Neuron (in vitro differentiated cells): ENCODE measurements around the gene PPDPF.

ENCODE experiments used
- H2AFZ ChIP-seq: one replicate; pipeline ENCODE4 v1.6.1; 2013; ENCODE audit warnings: low read depth, mild to moderate bottlenecking, inconsistent platforms, low read length, moderate library complexity
- H3K27me3 ChIP-seq: one replicate; pipeline ENCODE4 v1.6.1; 2013; ENCODE audit warnings: low read length; ENCODE audit not compliant: insufficient read depth
- H3K36me3 ChIP-seq: one replicate; pipeline ENCODE4 v1.6.1; 2013; ENCODE audit warnings: low read length; ENCODE audit not compliant: insufficient read depth
- H3K4me1 ChIP-seq: one replicate; pipeline ENCODE4 v1.6.1; 2013; ENCODE audit warnings: low read length; ENCODE audit not compliant: insufficient read depth
- H3K4me3 ChIP-seq: 2 replicates; pipeline ENCODE4 v1.5.1; 2013; ENCODE audit warnings: mild to moderate bottlenecking, low read length, moderate library complexity
- H3K9me3 ChIP-seq: one replicate; pipeline ENCODE4 v1.6.1; 2013; ENCODE audit warnings: low read length

The PPDPF gene

DNA sequence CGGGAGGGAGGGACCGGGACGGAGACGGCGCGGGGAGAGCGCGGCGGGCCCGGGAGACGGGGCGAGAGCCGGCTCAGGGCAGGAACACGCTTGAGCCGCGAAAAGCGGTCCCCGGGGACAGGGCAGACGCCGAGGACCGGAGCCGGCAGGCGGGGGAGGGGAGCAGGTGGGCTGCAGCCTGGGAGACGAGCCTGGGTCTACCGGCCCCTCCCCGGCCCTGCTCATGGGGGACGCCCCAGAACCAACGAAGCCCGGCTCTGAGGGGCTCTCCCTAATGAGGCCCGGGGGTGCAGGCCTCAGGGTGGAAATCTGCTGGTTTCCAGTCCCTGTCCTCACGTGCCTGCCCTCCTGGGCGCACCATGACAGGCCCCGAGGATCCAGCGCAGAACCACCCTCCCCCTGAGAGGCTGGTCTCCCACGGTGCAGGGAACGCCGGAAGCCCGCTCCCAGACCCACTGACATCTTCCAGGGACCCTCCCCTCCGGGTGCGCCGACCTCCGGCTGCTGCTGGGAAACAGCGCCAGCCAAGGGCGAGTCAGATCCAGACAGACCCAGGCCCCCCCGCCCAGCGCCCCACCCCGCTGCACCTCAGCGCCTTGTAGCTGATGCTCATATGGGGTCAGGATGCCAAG lies 21.1 kb upstream of the PPDPF start:
- no peak overlapping the region for H2AFZ ChIP-seq
- peaks cover 31% of the 10 kb centered on the region for H3K4me1 ChIP-seq
- peaks cover 10% of the 10 kb centered on the region for H3K27me3 ChIP-seq
- no peaks in the 10 kb centered on the region for H3K9me3 ChIP-seq
- peak overlapping the region; percentile 24 for H3K4me3 ChIP-seq
- H3K36me3 ChIP-seq: no peaks in the 10 kb centered on the region

DNA sequence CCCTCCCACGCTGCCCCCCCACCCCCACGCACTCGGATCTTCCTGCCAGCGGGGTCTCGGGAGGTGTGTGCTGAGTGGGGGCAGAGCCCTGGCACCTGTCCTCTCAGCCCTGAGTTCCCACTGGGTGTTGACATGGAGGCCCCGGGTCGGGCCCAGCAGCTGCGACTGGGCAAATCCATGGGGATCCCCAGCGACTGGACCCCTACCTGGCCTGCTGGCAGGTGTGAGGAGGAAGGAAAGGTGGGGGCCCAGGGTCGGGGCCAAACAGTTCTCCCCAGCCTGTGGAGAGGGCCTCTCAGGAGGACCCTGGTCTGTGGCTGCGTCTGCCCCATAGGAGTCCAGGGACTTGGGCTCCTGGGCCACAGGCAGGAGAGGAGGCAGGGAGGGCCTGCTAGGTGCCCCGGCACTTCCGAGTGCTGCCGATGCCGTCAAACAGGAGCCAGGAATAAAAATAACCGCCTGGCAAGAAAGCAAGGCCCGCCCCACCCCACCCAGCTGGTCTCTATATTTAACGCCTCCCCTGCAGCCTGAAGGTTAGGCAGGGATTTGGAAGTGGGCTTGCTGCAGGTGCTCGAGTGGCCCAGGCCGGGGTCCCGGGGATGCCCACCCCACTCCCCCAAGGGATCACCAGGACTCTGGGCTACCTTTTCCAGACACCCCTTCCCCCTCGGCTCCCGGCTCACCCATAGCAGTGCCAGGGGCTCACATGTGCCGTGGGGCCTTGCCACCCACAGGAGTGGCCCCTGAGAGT lies 20.2 kb upstream of the PPDPF start:
- H2AFZ ChIP-seq: no peak overlapping the region
- H3K4me1 ChIP-seq: peaks cover 31% of the 10 kb centered on the region
- no peaks in the 10 kb centered on the region for H3K36me3 ChIP-seq
- no peak overlapping the region for H3K4me3 ChIP-seq
- H3K27me3 ChIP-seq: peaks cover 10% of the 10 kb centered on the region
- peaks cover 3% of the 10 kb centered on the region for H3K9me3 ChIP-seq

DNA sequence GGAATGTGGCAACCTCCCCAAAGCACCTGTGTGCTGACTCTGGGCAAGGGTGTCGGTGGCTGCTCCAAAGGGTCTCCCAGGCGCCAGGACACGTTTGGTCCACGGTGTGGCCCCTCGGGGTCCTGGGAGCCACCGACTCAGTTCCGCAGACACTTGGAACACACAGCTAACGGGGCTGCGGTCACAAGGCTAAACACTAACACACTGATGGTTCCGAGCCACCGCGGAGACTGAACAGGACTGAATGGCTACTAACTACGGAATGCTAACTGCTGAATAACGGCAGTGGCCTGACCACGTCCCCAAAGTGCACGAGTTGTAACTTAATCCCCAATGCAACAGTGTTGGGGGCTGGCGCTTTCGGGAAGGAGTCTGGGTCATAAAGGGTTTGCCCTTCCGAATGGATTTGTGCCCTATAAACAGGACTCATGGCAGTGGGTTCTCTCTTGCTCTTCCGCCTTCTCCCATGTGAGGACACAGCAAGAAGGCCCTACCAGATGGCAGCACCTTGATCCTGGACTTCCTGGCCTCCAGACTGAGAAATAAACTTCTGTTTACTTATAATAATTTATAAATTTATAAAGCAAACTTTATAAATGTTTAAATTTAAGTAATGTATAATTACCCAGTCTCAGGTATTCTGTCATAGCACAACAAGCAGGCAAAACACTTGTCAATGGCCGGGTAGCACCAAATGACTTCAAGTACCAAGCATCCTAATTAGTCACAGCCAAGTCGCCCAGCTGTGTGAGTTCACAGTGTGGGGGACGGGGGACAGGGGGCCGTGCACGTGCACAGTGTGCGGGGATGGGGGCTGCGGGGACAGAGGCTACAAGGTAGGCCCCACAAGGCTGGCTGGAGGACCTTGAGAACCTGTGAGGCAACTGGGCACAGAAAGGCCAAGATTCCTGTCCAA lies 19.4 kb upstream of the PPDPF start:
- Histone ChIP-seq H3K36me3 (no peaks in the 10 kb centered on the region), H3K9me3 (peaks cover 8% of the 10 kb centered on the region), H3K27me3 (peaks cover 10% of the 10 kb centered on the region), H3K4me3 (no peak overlapping the region), H3K4me1 (peaks cover 31% of the 10 kb centered on the region), H2AFZ (no peak overlapping the region)

DNA sequence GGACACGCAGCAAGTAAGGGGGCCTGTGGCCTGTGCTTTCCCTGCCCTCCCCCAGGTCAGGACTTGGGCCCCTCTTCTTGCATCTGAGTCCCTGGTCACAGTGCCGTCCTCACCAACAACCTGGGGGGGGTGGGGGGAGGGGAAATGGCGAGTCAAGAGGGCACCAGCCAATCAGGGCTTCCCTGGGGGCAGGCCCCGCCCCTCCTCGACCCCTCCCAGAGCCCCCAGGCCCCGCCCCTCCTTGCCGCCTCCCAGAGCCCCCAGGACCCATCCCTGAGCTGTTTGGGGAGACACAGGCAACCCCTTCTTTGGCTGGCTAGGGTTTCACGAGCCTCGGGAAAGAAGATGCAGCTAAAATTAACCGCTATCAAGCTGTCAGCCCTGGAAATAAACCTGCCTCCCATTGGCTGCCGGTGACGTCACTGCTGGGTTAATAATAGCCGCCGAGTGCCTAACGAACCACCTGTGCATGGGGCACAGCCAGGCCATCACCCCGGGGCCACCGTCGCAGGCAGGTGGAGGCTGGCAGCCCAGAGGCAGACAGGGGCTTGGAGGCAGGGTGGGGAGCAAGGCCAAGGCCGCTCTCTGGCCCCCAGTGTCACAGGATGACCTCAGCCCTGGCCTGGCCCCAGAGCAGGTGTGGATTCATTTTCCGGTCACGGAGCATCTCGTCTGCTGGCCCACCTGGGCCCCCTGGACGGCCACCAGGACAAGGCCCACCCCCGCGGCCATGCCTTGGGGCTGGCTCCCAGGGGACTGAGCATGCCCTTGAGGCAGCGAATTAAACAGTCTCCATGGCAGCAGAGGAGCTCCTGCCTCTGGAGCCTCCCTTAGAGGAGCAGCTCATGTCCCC lies 18.5 kb upstream of the PPDPF start:
- Histone ChIP-seq H3K27me3 (peaks cover 10% of the 10 kb centered on the region), H3K4me1 (peaks cover 31% of the 10 kb centered on the region)

DNA sequence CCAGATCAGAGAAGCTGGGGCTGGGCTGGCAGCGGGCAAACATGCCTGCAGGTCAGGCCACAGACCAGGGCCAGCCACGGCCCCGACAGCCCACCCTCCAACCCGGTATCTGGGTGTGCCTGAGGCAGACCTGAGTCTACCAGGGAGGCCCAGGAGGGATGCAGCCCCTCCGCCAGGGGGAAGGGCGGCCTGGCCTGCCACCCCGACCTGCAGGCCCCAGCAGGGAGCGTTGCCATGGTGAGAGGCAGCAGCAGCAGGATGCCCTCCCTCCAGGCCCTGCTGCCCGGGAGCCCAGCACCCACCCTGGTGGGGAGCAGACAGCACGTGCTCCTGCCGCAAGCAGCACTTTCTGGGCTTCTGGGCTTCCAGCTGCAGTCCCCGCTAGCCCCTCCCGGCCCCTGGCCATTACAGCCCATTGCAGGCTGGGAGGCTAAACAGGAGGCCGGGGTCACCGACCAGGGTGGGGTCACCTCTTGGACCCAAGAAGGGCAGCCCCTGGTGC lies 17.8 kb upstream of the PPDPF start:
- Histone ChIP-seq H3K27me3 (peaks cover 5% of the 10 kb centered on the region), H3K9me3 (peaks cover 12% of the 10 kb centered on the region), H3K4me1 (peaks cover 31% of the 10 kb centered on the region), H3K4me3 (no peak overlapping the region), H2AFZ (no peak overlapping the region), H3K36me3 (no peaks in the 10 kb centered on the region)

More for the DNA sequence above, 18.5 kb upstream of the PPDPF start:
- Histone ChIP-seq H2AFZ (no peak overlapping the region), H3K36me3 (no peaks in the 10 kb centered on the region), H3K4me3 (no peak overlapping the region), H3K9me3 (peaks cover 8% of the 10 kb centered on the region)

DNA sequence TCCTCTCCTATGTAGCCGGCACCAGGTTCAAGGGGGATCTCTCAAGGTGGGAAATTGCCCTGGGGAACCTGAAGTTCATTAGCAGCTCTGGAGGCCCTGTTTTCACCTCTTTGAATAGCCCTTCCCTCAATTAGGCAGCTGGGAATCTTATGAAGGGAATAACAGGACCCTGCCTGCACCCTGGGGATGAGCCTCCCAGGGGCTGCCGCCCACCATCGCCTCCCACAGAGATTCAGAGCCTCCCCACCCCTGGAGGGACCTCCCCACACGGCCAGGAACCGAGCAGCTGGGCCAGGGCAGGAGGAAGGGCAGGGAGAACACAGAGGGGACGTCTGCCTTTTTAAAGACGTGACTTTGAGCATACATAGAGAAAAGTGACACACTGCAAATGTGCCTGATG lies 17.0 kb upstream of the PPDPF start:
- no peak overlapping the region for H2AFZ ChIP-seq
- no peaks in the 10 kb centered on the region for H3K36me3 ChIP-seq
- H3K9me3 ChIP-seq: peaks cover 12% of the 10 kb centered on the region
- H3K27me3 ChIP-seq: no peaks in the 10 kb centered on the region
- H3K4me1 ChIP-seq: peaks cover 25% of the 10 kb centered on the region
- no peak overlapping the region for H3K4me3 ChIP-seq

DNA sequence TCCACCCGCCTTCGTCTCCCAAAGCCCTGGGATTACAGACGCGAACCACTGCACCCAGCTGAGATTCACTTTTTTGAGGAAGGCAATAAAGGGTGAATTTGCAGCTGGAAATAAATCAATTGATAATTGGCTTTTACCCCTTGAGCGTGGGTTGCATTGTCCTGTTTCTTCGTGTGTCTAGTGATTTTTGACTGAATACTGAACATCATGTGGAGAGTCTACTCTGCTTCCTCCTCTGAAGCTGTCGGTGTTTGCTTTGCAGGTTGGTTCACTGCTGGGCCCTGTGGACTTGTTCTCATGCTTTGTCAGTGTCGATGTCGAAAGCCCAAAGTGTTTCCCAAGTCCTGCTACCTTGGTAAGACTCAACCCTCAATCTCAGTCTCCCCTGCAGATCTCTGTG lies 15.9 kb upstream of the PPDPF start:
- H2AFZ ChIP-seq: no peak overlapping the region

DNA sequence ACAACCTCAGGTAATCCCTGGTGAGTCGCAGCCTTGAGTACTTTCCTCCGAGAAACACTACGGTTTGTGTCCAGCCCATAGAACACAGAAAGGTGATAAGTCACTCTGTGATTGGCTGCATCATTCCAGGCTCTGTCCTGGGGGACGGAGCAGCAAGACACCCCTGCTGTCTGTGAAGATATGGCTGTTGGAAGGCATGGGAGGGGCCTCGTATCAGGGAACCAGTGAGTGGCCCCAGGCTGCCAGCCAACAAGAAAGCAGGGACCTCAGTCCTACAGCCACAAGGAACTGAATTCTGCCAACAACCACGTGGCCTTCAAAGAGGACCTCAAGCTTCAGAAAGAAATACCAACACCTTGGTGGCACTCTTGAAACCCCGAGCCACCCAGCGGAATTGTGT lies 15.3 kb upstream of the PPDPF start:
- H3K4me1 ChIP-seq: peaks cover 21% of the 10 kb centered on the region
- H3K36me3 ChIP-seq: no peaks in the 10 kb centered on the region
- H3K4me3 ChIP-seq: no peak overlapping the region
- H3K27me3 ChIP-seq: no peaks in the 10 kb centered on the region
- no peak overlapping the region for H2AFZ ChIP-seq
- peaks cover 12% of the 10 kb centered on the region for H3K9me3 ChIP-seq

More for the DNA sequence above, 15.9 kb upstream of the PPDPF start:
- Histone ChIP-seq H3K27me3 (no peaks in the 10 kb centered on the region), H3K9me3 (peaks cover 12% of the 10 kb centered on the region), H3K36me3 (no peaks in the 10 kb centered on the region), H3K4me3 (no peak overlapping the region), H3K4me1 (peaks cover 21% of the 10 kb centered on the region)

DNA sequence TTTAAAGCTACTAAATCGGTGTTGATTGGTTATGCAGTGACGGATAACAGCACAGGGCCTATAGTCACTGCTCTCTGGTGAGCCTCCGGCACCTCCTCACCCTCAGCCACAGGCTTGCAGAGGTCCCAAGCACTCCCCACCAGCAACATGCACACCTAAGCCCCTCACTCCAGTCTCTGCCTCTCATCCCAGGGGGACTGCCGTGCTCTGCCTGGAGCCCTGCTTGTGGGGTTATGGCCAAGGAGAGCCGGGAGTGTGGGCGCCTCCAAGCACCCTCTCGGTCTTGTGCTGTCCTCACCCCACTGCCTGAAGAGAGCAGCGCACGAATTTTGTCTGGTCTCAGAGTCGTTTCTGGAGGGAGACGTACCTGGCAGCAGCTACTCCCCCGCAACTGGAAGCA lies 14.8 kb upstream of the PPDPF start:
- Histone ChIP-seq H3K9me3 (peaks cover 12% of the 10 kb centered on the region), H3K27me3 (no peaks in the 10 kb centered on the region), H3K36me3 (no peaks in the 10 kb centered on the region), H3K4me3 (no peak overlapping the region), H3K4me1 (peaks cover 21% of the 10 kb centered on the region), H2AFZ (no peak overlapping the region)

DNA sequence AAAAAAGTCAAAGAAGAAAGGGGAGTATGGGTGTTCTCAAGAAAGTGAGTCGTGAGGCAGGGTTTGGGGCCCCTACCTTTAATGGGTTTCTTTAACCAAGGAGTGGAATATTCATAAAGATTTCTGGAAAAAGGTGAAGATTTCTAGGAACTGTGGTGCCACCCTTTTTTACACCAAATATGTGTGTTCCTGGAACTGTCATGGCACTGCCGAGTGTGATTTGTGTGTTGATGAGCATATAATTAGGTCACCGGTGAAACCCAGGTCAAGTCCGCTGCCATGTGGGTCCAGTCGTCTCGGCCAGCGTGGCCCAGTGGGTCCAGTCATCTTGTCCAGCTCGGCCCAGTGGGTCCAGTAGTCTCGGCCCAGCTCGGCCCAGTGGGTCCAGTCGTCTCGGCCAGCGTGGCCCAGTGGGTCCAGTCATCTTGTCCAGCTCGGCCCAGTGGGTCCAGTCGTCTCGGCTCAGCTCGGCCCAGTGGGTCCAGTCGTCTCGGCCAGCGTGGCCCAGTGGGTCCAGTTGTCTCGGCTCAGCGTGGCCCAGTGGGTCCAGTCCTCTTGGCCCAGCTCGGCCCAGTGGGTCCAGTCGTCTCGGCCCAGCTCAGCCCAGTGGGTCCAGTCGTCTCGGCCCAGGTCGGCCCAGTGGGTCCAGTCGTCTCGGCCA lies 13.4 kb upstream of the PPDPF start:
- no peaks in the 10 kb centered on the region for H3K27me3 ChIP-seq
- H3K36me3 ChIP-seq: no peaks in the 10 kb centered on the region
- no peak overlapping the region for H2AFZ ChIP-seq
- H3K4me3 ChIP-seq: no peak overlapping the region
- H3K4me1 ChIP-seq: peaks cover 18% of the 10 kb centered on the region
- H3K9me3 ChIP-seq: peaks cover 14% of the 10 kb centered on the region

DNA sequence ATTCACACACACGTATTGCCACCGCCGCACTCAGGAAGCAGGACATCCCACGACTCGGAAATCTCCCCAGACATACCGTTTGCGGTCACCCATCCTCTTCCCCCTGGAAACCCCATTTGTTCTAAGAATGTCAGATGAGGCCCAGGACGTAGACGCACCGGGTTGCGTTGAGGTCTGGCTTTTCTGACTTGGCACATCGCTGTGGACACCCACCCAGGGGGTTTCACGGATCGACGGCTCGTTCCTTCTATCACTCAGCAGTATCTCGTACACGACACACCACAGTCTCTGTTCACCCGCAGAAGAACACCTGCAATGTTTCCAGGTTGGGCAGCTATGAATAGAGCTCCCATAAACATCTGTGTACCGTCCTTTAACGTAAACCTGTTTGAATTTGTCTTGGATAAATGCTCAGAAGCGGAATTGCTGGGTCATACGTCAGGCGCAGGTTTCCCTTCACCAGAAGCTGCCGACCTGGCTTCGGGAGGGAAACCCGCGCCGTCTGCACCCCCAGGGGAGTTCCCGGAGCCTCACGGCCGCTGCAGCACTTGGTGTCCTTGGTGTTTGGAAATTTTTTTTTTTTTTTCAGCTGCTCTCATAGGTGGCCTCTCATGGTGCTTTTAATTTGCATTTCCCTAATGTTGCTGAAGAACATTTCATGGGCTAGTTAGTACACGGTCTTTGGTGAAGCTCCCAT lies 12.3 kb upstream of the PPDPF start:
- Histone ChIP-seq H3K27me3 (no peaks in the 10 kb centered on the region), H3K9me3 (peaks cover 17% of the 10 kb centered on the region), H2AFZ (no peak overlapping the region), H3K4me1 (peaks cover 9% of the 10 kb centered on the region), H3K36me3 (no peaks in the 10 kb centered on the region), H3K4me3 (no peak overlapping the region)
